Lower leg skin (tissue), 4 donors: Measurements from ENCODE around the gene RPL29. TPM values are rescaled to one million over a fixed set of nuclear protein-coding genes. Genes with fewer than 3 reads are reported as not detected.

Source experiments
- DNase-seq, 2 donors: peaks; one replicate each; pipeline ENCODE4 v3.0.0-alpha.2; 2019; ENCODE audit warnings: low spot score in 2 of 2
- H3K4me3 ChIP-seq: fragments of 200-600 bp; sonication (generic); 2 replicates; pipeline ENCODE4 v1.5.1; 2017; ENCODE audit warnings: mild to moderate bottlenecking, low read depth; ENCODE audit not compliant: poor library complexity, severe bottlenecking
- CTCF ChIP-seq, 3 donors: fragments of 450-650 bp; IDR thresholded peaks; one replicate each; pipeline ENCODE4 v1.5.1; 2016; ENCODE audit warnings: antibody characterized with exemption in 3 of 3, mild to moderate bottlenecking in 3 of 3, moderate library complexity in 2 of 3
- POLR2A ChIP-seq, 2 donors: fragments of 450-650 bp; IDR thresholded peaks; one replicate each; pipeline ENCODE4 v1.6.1; 2016 to 2017; ENCODE audit warnings: antibody characterized with exemption in 2 of 2, mild to moderate bottlenecking in 1 of 2, moderate library complexity in 1 of 2
- WGBS, 2 donors: methylation state at CpG; one replicate each; pipeline ENCODE4 v1.1.5; 2018; 5-methylcytosine and 5-hydroxymethylcytosine counted together
- intact Hi-C: fragments of 100-400 bp; cut with DNase I; formaldehyde crosslinking; loops from one replicate; pipeline ENCODE4 v1.15.0; 2023; ENCODE audit warnings: low total_unique reads
- total RNA-seq, 4 donors: library from RNA; depleted of rRNA; stranded (reverse); fragments of >200 nt; gene quantifications; one replicate each; pipeline ENCODE4 v1.1.0, GENCODE V29; 2016

Gene RPL29
- total RNA-seq, 4 donors from 2014 or later, result 1,729 to 2,645 (median 2,120) TPM

DNA sequence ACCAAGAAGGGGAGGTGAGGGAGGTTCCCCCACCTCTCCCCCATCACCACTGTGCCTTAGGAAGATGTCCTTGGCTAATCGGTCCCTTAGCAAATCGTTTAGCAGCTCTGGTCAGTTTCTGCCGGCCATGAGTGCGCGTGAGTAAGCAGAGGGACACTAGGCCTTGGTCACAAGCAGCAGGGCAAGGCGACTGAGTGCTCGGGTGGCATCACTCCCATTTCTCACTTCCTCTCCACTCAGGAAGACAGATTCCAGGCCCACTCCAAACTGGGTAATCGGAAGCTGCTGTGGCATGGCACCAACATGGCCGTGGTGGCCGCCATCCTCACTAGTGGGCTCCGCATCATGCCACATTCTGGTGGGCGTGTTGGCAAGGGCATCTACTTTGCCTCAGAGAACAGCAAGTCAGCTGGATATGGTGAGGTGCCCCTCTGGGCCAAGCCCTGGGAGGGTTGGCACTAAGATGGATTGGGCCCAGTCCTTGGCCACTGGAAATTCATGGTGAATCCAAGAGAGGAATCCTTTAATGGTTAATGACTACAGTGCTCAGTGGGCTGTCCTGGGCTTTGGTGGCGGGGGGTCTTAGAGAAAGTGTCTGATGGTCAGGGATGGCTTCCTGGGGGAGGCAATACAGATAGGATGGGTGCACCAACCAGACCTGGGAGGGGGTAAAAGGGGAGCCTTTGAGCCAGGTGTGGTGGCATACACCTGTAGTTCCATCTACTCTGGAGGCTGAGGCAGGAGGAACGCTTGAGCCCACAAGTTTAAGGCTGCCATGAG lies 49.6 kb downstream of the RPL29 start:
- intact Hi-C loops, result no loop called here
- TF ChIP-seq POLR2A (IDR thresholded peaks at IDR 0.05) (no peak), CTCF (IDR thresholded peaks at IDR 0.05) (no peak)
- DNase-seq, result no peak
- WGBS, 2 donors, result 91 to 93% methylated on average over 13 to 14 of the region's 14 CpGs
- H3K4me3 ChIP-seq, result no peak overlapping the region

DNA sequence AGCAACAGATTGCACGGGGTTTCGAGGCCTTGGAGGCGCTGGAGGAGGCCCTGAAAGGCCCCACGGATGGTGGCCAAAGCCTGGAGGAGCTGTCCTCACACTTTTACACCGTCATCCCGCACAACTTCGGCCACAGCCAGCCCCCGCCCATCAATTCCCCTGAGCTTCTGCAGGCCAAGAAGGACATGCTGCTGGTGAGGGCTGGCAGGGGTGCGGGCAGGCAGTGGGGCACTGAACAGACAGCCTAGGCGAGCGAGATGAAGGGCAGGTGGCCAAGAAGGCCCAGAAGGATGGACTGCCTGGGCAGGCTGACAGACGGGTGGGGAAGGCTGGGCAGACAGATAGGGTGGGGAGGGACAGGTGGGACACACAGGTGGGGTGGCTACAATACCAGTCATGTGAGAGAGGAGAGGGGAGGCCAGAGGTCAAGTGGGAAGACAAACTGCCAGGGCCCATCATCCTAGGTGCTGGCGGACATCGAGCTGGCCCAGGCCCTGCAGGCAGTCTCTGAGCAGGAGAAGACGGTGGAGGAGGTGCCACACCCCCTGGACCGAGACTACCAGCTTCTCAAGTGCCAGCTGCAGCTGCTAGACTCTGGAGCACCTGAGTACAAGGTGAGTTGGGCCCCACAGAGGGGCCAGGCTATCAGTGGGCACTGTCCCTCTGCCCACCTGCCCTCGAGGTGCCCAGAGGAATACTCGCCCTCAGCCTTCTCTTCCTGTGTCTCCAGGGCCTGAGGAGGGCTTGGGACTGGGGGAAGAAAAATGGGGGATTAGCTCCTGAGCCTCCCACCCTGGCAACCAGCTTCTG lies 50.5 kb downstream of the RPL29 start:
- no peak overlapping the region for H3K4me3 ChIP-seq
- TF ChIP-seq CTCF (IDR thresholded peaks at IDR 0.05) (no peak), POLR2A (IDR thresholded peaks at IDR 0.05) (no peak)
- WGBS, 2 donors, result 81 to 89% methylated on average over 17 to 18 of the region's 18 CpGs
- no peak for DNase-seq
- intact Hi-C loops, result no loop called here

DNA sequence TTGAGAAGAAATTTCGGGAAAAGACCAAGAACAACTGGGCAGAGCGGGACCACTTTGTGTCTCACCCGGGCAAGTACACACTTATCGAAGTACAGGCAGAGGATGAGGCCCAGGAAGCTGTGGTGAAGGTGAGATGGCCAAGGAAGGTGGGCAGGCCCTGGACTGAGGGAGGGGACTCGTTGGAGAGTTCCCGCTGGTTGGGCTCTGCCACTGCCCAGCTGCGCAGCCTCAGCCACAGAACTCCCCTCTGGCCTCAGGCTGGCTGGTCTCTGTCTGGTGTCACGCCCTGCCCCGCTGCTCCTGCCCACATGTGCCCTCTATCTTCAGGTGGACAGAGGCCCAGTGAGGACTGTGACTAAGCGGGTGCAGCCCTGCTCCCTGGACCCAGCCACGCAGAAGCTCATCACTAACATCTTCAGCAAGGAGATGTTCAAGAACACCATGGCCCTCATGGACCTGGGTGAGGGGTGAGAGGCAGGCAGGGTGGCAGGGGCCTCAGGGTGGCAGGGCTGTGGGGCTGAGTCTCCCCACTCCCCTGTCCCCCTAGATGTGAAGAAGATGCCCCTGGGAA lies 51.2 kb downstream of the RPL29 start:
- DNase-seq, result peak in 1 of 2 donors; percentile 87
- intact Hi-C loops, result loop anchor here (5.0 kb wide), 1 partner anchor 198 kb away; no protein-coding TSS in a partner anchor
- TF ChIP-seq CTCF (IDR thresholded peaks at IDR 0.05), result no peak
- TF ChIP-seq POLR2A (IDR thresholded peaks at IDR 0.05), result no peak
- no peak overlapping the region for H3K4me3 ChIP-seq
- 87 to 90% methylated on average over 11 of the region's 11 CpGs for WGBS, 2 donors

Other genes with a start within 250 kb of the RPL29 start
- not detected for gene IQCF6, start 216.7 kb downstream of the RPL29 start, total RNA-seq
- gene IQCF2, start 134.3 kb downstream of the RPL29 start, total RNA-seq, result not detected
- gene IQCF5, start 120.3 kb downstream of the RPL29 start, total RNA-seq, result not detected
- gene IQCF1, start 92.5 kb downstream of the RPL29 start, total RNA-seq, result not detected
- gene RRP9, start 54.0 kb downstream of the RPL29 start, total RNA-seq, result 10 to 100 TPM; 10.0 to 16.9 (median 14.0) TPM
- 10 to 100 TPM in 2 of 4 donors, 1 to 10 TPM in 2; 6.0 to 16.2 (median 9.0) TPM for gene PARP3, start 53.5 kb downstream of the RPL29 start, total RNA-seq
- not detected for gene GPR62, start 40.5 kb downstream of the RPL29 start, total RNA-seq
- gene PCBP4, start 28.4 kb downstream of the RPL29 start, total RNA-seq, result 10 to 100 TPM; 25.5 to 46.7 (median 29.2) TPM
- gene ABHD14B, start 21.8 kb downstream of the RPL29 start, total RNA-seq, result 10 to 100 TPM; 35.0 to 69.4 (median 51.9) TPM
- 10 to 100 TPM in 1 of 4 donors, 1 to 10 TPM in 3; 2.2 to 14.8 (median 5.0) TPM for gene ABHD14A, start 20.8 kb downstream of the RPL29 start, total RNA-seq
- 10 to 100 TPM; 16.2 to 44.2 (median 30.5) TPM for gene ACY1, start 12.4 kb downstream of the RPL29 start, total RNA-seq
- gene DUSP7, start 60.7 kb upstream of the RPL29 start, total RNA-seq, result 10 to 100 TPM; 54.6 to 96.3 (median 79.2) TPM
- gene POC1A, start 158.5 kb upstream of the RPL29 start, total RNA-seq, result 1 to 10 TPM; 1.6 to 4.9 (median 1.9) TPM
- 10 to 100 TPM; 17.5 to 43.1 (median 32.2) TPM for gene ALAS1, start 202.3 kb upstream of the RPL29 start, total RNA-seq
- gene TLR9, start 229.8 kb upstream of the RPL29 start, total RNA-seq, result under 1 TPM in 2 of 4 donors, not detected in 2; 0.19 to 0.61 TPM
- 10 to 100 TPM; 39.3 to 60.2 (median 52.0) TPM for gene TWF2, start 243.3 kb upstream of the RPL29 start, total RNA-seq
- gene PPM1M, start 249.9 kb upstream of the RPL29 start, total RNA-seq, result 10 to 100 TPM; 10.4 to 28.6 (median 14.0) TPM